IgD-negative memory B cell (primary cell): Measurements from ENCODE around the gene CSGALNACT2. TPM values are rescaled to one million over a fixed set of nuclear protein-coding genes. Genes with fewer than 3 reads are reported as not detected.
A peak's percentile ranks its signal among the peaks of the same experiment; 100 is the strongest.

Source experiments
- H3K27ac Mint-ChIP-seq, 3 donors: one replicate each; pipeline ENCODE4 v1.8.0; 2020 to 2022; ENCODE audit warnings: mild to moderate bottlenecking in 3 of 3, mixed read lengths in 3 of 3, moderate library complexity in 1 of 3
- H3K27me3 Mint-ChIP-seq: one replicate; pipeline ENCODE4 v1.8.0; 2021; ENCODE audit warnings: mixed read lengths
- H3K36me3 Mint-ChIP-seq: one replicate; pipeline ENCODE4 v1.8.0; 2020; ENCODE audit warnings: mild to moderate bottlenecking, mixed read lengths
- H3K4me1 Mint-ChIP-seq, 3 donors: one replicate each; pipeline ENCODE4 v1.8.0; 2020 to 2022; ENCODE audit warnings: mixed read lengths in 3 of 3, mild to moderate bottlenecking in 1 of 3
- H3K4me3 Mint-ChIP-seq, 4 donors: one replicate each; pipeline ENCODE4 v1.8.0; 2020 to 2022; ENCODE audit warnings: mild to moderate bottlenecking in 4 of 4, mixed read lengths in 4 of 4, moderate library complexity in 3 of 4
- H3K9me3 Mint-ChIP-seq, 3 donors: one replicate each; pipeline ENCODE4 v1.8.0; 2020 to 2021; ENCODE audit warnings: mixed read lengths in 3 of 3, mild to moderate bottlenecking in 1 of 3
- polyA plus RNA-seq: library from polyadenylated mRNA; unstranded; fragments of 300-500 nt; fragmentation: Illumina TruSeq; gene quantifications from one replicate; pipeline ENCODE4 v1.2.3, GENCODE V29; 2021

The CSGALNACT2 gene
- polyA plus RNA-seq, 1 donor from 2014 or later = 12.2 TPM

- Mint-ChIP-seq H3K9me3 (no peaks in the 10 kb centered on the region), H3K27ac (peak overlapping the region in 1 of 3 donors; percentile 9), H3K4me3 (no peak overlapping the region)
These were observed 88.9 kb downstream of the CSGALNACT2 start for GRCh38 chr10:43226851-43227845.

DNA sequence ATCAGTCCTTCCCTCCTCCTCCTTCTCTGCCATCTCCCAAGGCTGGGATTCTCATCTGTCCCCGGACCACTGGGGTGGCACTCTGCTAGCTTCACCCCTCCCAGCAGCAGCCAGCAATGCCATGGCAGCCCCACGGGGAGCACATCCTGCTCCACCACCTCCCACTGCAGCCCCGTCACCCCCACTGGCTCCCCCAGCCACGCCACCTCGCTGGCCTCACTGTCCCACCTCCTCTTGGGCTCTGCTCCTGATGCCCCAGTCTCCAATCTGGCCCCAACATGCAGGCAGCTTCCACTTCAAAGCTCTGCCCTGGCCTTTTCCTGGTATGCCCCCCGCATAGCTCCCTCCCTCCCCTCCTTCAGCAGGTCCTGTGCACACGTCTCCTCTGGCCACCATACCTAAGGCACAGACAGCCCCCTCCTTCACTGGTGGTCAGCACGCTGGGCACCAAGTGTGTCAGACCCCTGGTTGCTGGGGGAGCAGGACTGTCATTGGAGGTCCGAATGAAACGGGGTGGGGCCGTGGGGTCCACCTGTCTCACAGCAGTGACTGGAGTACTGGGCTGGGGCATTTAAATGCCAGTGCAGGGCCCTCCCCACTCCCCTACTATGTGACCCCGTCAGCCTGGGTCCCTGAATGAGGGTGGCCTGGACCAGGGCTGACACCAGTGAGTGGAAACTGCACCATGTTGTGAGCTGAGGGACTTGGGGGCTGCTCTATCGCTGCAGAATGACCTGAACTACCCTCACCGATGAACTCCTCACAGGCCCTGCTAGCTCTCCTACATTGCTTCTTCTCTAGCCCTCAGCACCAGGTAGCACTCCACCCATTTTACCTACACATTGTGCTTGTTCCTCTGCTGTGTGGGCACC lies 89.9 kb downstream of the CSGALNACT2 start:
- H3K4me1 Mint-ChIP-seq = peaks cover 11 to 18% (median 15%) of the 10 kb centered on the region in 3 donors
- H3K36me3 Mint-ChIP-seq = no peaks in the 10 kb centered on the region
- H3K4me3 Mint-ChIP-seq = peak overlapping the region in 3 of 4 donors; percentile 63 to 90 (median 72)
- peak overlapping the region in 1 of 3 donors; percentile 9 for H3K27ac Mint-ChIP-seq
- H3K9me3 Mint-ChIP-seq = no peaks in the 10 kb centered on the region
- peaks cover 33% of the 10 kb centered on the region for H3K27me3 Mint-ChIP-seq

More at GRCh38 chr10:43226851-43227845, 88.9 kb downstream of the CSGALNACT2 start:
- peaks cover 33% of the 10 kb centered on the region for H3K27me3 Mint-ChIP-seq
- H3K4me1 Mint-ChIP-seq = peaks cover 10 to 18% (median 15%) of the 10 kb centered on the region in 3 donors
- H3K36me3 Mint-ChIP-seq = no peaks in the 10 kb centered on the region

DNA sequence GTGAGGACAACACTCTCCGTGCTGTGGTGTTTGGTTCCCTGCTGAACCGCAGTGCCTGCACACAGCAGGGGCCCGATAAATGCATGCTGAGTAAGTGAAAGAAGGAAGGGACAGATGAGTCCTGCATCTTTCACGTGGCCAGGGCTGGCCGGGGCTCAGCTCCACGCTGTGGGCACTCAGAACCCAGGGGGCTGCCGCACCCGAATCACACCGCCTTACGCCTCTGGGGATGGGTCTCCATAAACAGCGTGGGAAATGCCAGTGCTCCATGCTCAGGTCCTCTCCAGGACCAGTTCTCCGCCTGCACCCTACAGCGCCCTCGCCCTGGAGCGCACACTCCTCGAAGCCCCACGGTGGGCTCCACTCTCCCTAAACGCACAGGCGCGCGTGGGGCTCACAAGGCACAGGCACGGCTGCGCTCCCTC lies 90.5 kb downstream of the CSGALNACT2 start:
- H3K9me3 Mint-ChIP-seq = no peaks in the 10 kb centered on the region
- H3K27me3 Mint-ChIP-seq = peaks cover 33% of the 10 kb centered on the region
- H3K36me3 Mint-ChIP-seq = no peaks in the 10 kb centered on the region
- H3K4me1 Mint-ChIP-seq = peaks cover 11 to 18% (median 15%) of the 10 kb centered on the region in 3 donors
- H3K27ac Mint-ChIP-seq = no peak overlapping the region
- H3K4me3 Mint-ChIP-seq = peak overlapping the region in 3 of 4 donors; percentile 72 to 90 (median 72)

- H3K9me3 Mint-ChIP-seq = no peaks in the 10 kb centered on the region
- H3K27me3 Mint-ChIP-seq = peaks cover 33% of the 10 kb centered on the region
- peaks cover 11 to 18% (median 15%) of the 10 kb centered on the region in 3 donors for H3K4me1 Mint-ChIP-seq
- H3K27ac Mint-ChIP-seq = no peak overlapping the region
- no peaks in the 10 kb centered on the region for H3K36me3 Mint-ChIP-seq
- H3K4me3 Mint-ChIP-seq = peak overlapping the region in 3 of 4 donors; percentile 72 to 90 (median 72)
These were observed 91.2 kb downstream of the CSGALNACT2 start for GRCh38 chr10:43229208-43230061.

- peaks cover 33% of the 10 kb centered on the region for H3K27me3 Mint-ChIP-seq
- peak overlapping the region in 1 of 3 donors; percentile 83 for H3K27ac Mint-ChIP-seq
These were observed 92.1 kb downstream of the CSGALNACT2 start for GRCh38 chr10:43230101-43230908.

DNA sequence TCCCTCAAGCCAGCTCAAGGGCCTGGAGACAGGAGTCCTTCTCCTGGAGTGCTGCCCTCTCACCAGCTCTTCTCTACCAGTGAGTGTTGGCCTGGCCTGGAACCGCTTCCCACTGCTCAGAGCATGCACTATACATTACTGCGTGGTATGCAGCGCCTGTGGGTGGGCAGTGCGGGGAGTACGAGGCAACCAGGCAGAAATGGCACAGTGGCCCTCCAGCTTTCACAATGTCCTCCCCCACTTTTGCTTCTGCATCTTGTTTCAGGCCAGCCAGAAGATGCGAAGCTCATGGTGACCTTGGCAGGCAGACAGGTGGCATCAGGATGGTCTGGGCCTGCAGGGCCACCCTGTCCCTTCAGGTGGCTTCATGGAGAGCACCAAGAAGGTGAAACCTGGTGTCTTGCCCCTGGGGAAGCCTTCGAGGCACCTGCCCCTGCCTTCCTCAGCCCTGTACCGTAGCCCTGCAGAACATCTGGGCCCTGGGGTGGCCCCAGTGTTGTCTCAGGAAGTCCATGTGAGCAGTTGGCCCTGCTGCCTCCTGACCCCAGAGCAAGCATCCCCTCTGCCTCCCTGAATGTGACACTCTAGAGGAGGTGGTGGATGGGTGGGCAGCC lies 92.8 kb downstream of the CSGALNACT2 start:
- Mint-ChIP-seq H3K9me3 (no peaks in the 10 kb centered on the region), H3K36me3 (no peaks in the 10 kb centered on the region), H3K27me3 (peaks cover 31% of the 10 kb centered on the region), H3K4me3 (peak overlapping the region; percentile 31 to 81 (median 45)), H3K4me1 (peaks cover 11 to 18% (median 15%) of the 10 kb centered on the region in 3 donors), H3K27ac (peak overlapping the region in 1 of 3 donors; percentile 83)

More at GRCh38 chr10:43230101-43230908, 92.1 kb downstream of the CSGALNACT2 start:
- H3K36me3 Mint-ChIP-seq = no peaks in the 10 kb centered on the region
- H3K4me3 Mint-ChIP-seq = peak overlapping the region; percentile 31 to 81 (median 45)
- peaks cover 11 to 18% (median 15%) of the 10 kb centered on the region in 3 donors for H3K4me1 Mint-ChIP-seq
- no peaks in the 10 kb centered on the region for H3K9me3 Mint-ChIP-seq

DNA sequence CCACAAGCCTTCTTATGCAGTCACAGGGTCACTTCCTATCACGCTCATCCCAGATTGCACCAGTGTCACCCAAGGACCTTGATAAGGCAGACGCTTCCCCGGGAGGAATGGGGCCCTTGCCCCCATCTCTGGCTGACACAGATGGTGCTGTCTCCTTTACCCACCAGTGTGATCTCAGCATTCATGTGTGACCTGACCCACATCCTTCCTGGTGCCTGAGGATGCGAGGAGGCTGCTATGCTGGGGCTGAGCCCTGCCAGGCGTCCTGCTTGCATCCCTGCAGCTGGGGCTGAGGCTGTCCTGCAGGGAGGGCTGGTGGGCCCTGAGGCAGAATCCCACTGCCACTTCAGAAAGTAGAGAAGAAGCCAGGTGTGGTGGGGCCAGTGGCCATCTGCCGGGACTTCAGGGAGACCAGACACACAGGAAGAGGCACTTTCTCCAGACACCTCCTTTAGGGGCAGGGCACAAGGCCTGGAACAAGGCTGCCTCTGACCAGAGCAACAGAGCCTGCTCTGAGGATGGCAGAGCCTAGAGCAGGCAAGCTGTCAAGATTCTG lies 93.4 kb downstream of the CSGALNACT2 start:
- H3K4me3 Mint-ChIP-seq = peak overlapping the region; percentile 21 to 52 (median 33)
- no peaks in the 10 kb centered on the region for H3K9me3 Mint-ChIP-seq
- H3K27ac Mint-ChIP-seq = peak overlapping the region in 2 of 3 donors; percentile 83 to 87
- H3K4me1 Mint-ChIP-seq = peaks cover 11 to 18% (median 15%) of the 10 kb centered on the region in 3 donors
- no peaks in the 10 kb centered on the region for H3K36me3 Mint-ChIP-seq
- H3K27me3 Mint-ChIP-seq = peaks cover 25% of the 10 kb centered on the region

GRCh38 chr10:43233601-43234430 lies 95.6 kb downstream of the CSGALNACT2 start:
- H3K27ac Mint-ChIP-seq = peak overlapping the region in 1 of 3 donors; percentile 77
- peaks cover 16% of the 10 kb centered on the region for H3K27me3 Mint-ChIP-seq
- H3K4me3 Mint-ChIP-seq = peak overlapping the region in 1 of 4 donors; percentile 45
- no peaks in the 10 kb centered on the region for H3K36me3 Mint-ChIP-seq
- peaks cover 11 to 15% (median 11%) of the 10 kb centered on the region in 3 donors for H3K4me1 Mint-ChIP-seq
- no peaks in the 10 kb centered on the region for H3K9me3 Mint-ChIP-seq

DNA sequence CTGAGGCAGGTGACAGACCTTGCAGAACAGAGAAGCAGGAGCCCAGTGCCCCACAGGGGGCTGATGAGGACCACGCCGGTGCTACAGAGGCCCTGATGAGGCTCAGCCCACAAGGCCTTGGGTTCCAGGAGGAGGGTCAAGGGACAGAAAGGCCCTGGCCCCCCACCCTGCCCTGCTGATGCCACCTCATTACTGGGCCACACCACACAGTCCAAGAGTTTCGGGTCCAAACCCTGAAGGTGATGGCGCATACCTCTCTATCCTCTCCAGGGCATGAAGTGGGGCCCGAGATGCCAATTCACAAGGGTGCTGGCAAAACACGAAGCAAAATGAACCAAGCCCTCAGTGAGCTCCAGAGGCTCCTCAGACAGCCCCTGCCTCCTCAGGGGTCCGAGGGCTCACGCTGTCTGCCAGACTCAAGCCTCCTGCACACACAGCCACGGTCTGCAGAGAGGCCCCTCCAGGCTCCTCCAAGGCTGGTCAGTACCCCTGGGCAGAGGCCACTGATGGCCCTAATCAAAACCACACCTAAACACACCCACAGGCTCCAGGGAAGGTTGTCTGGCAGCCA lies 96.3 kb downstream of the CSGALNACT2 start:
- peaks cover 12% of the 10 kb centered on the region for H3K27me3 Mint-ChIP-seq
- peak overlapping the region in 1 of 3 donors; percentile 77 for H3K27ac Mint-ChIP-seq
- no peak overlapping the region for H3K4me3 Mint-ChIP-seq
- H3K9me3 Mint-ChIP-seq = peaks cover 2 to 5% (median 2%) of the 10 kb centered on the region in 3 donors
- peaks cover 9 to 12% (median 11%) of the 10 kb centered on the region in 3 donors for H3K4me1 Mint-ChIP-seq
- H3K36me3 Mint-ChIP-seq = no peaks in the 10 kb centered on the region
